Epithelial cell of alveolus of lung (primary cell): Measurements from ENCODE around the gene NUMBL. TPM values are rescaled to one million over a fixed set of nuclear protein-coding genes. Genes with fewer than 3 reads are reported as not detected.

ENCODE experiments used
- total RNA-seq: library from RNA; depleted of rRNA; stranded (reverse); fragments of >200 nt; gene quantifications from 2 replicates; pipeline ENCODE4 v1.2.1, GENCODE V29; 2015

NUMBL gene
- 32.6 and 45.3 TPM in 2 replicates for total RNA-seq

GRCh38 chr19:40690050-40690692 is at the start of gene NUMBL:
NUMBL (minus strand) TSS chr19:40690651; CDS start chr19:40690483, 168 bp downstream.

GRCh38 chr19:40716482-40717324 is 26.3 kb upstream of the NUMBL start, which contains the start of the genes COQ8B and ITPKC:
COQ8B (minus strand) TSS chr19:40716886; CDS start chr19:40714632, 2,254 bp downstream.
ITPKC (plus strand) TSS chr19:40717112; CDS start chr19:40717136, 24 bp downstream.

Other genes starting within 250 kb of the NUMBL start
- 17.0 and 21.5 TPM in 2 replicates for gene SERTAD3, start 246.3 kb downstream of the NUMBL start, total RNA-seq
- 95.0 and 97.1 TPM in 2 replicates for gene BLVRB, start 224.9 kb downstream of the NUMBL start, total RNA-seq
- 0.24 and 1.2 TPM in 2 replicates for gene SPTBN4, start 223.7 kb downstream of the NUMBL start, total RNA-seq
- 85.1 and 95.4 TPM in 2 replicates for gene SHKBP1, start 113.8 kb downstream of the NUMBL start, total RNA-seq
- gene LTBP4, start 89.3 kb downstream of the NUMBL start, total RNA-seq: 78.5 and 278 TPM in 2 replicates
- gene COQ8B, start 26.2 kb upstream of the NUMBL start, total RNA-seq: 23.7 and 48.1 TPM in 2 replicates
- 13.7 and 19.3 TPM in 2 replicates for gene ITPKC, start 26.5 kb upstream of the NUMBL start, total RNA-seq
- gene ACTMAP, start 59.8 kb upstream of the NUMBL start, total RNA-seq: 2.2 and 11.3 TPM in 2 replicates
- 132 and 154 TPM in 2 replicates for gene SNRPA, start 60.6 kb upstream of the NUMBL start, total RNA-seq
- gene MIA, start 84.9 kb upstream of the NUMBL start, total RNA-seq: 1.8 TPM in 1 of 2 replicates, not detected in the other
- gene RAB4B, start 87.6 kb upstream of the NUMBL start, total RNA-seq: 15.6 and 25.0 TPM in 2 replicates
- gene EGLN2, start 108.5 kb upstream of the NUMBL start, total RNA-seq: 82.5 and 89.2 TPM in 2 replicates
- gene CYP2A6, start 159.8 kb upstream of the NUMBL start, total RNA-seq: not detected in 2 replicates
- gene CYP2A7, start 191.6 kb upstream of the NUMBL start, total RNA-seq: not detected in 2 replicates